GM19193 (cell line): Measurements from ENCODE around the gene FADS6.

Experiments
- POLR2A ChIP-seq: IDR thresholded peaks from 4 replicates; pipeline ENCODE4 v1.6.1; 2011; ENCODE audit not compliant: insufficient read depth, insufficient read length; ENCODE audit errors: extremely low read depth

Gene FADS6

DNA sequence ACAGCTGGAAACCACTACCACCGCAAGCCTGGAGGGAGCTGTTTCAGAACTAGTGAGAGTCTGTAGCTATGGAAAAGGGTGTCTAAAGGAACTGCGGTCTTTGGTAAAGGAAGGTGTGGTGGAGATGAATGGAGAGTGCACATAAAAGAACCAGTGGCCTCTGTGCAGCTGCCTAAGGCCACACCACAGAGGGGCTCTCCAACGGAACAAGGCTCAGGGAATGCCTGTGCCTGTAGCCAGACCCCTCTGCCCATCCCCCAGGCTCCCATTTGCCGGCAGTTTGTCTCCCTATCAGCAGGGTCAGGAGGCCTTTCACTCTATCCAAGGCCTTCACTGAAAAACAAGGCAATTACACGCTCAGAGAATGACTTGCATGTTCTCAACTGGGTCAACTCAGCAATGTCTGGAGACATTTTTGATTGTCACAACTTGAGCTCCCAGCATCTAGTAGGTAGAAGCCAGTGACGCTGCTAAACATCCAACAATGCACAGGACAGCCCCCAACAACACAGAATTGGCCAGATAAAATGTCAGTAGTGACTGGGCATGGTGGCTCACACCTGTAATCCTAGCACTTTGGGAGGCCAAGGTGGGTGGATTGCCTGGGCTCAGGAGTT, 17.3 kb downstream of the FADS6 start:
- no peak for TF ChIP-seq POLR2A

DNA sequence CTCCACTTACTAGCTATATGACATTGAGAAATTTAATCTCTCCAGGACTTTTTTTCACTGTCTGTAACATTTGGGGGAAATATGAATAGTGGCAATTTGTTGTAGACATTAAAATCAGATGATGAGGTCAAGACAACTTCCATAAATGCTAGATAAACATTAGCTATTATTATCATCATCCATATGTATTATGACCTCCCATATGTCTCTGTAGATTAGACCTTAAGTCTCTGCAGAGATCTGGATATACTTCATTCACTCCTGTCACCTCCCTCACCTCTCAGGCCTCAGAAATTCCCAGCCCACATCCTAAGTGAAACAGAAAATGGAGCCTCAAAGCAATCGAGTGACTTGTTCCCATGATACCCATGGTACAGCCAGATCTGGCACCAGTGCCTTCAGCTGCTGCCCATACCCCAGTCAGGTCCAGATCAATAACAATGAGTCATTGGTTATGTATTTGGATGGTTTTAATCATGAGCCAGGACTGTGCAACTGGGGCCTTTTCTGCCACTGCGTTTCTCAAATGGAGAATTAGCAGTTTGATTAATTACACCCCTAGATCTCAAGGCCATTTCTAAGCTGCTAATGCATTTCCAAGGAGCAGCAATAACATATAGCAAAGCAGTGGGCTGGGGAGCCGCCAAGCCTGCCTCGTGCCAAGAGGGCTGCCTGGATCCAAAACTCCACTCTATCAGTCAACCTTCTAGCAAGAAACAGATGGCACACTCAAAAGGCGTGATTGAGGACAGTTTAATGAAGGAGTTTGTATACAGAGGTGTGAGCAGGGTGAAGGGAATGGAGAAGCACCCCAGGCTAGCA, 18.1 kb downstream of the FADS6 start:
- TF ChIP-seq POLR2A, result no peak

DNA sequence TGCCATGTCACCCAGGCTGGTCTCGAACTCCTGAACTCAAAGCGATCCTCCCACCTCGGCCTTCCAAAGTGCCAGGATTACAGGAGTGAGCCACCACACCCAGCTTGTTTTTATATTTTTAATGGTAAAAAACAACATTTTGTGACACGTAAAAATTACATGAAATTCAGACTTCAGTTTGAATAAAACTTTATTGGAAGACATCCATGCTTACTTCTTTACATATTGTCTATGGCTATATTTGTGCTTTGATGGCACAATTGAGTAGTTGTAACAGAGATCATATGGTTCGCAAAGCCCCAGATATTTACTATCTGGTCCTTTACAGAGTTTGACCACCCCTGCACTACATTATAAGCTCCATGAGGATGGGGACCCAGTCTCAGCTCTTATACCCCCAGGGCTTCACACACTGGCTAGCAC, 18.8 kb downstream of the FADS6 start:
- no peak for TF ChIP-seq POLR2A

DNA sequence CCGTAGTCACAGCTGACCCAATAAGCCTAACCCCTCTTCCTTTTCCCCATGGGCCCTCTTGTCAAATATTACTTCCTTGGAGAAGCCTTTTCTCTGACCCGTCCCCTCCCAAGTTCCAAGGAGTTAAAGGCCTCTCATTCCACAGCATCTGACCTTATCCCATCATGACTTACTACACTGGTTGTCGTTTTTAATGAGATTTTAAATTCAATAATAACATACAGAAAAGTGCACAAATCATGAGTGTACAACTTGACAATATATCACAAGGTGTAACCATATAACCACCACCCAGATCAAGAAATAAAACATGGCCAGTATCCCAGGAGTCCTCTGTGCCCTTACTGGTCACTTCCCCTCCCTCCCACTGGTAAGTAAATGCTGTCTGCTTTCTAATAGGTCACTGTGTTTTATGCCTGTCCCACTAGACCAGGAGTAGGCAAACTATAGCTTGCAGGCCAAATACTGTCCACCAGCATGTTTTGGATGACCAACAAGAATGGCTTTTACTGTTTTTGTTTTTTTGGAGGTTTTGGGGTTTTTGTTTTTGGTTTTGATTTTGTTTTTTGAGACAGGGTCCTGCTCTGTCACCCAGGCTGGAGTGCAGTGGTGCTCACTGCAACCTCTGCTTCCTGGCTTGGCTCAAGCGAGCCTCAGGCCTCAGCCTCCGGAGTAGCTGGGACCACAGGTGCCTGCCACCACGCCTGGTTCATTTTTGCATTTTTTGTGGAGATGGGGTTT, 19.4 kb downstream of the FADS6 start:
- no peak for TF ChIP-seq POLR2A

DNA sequence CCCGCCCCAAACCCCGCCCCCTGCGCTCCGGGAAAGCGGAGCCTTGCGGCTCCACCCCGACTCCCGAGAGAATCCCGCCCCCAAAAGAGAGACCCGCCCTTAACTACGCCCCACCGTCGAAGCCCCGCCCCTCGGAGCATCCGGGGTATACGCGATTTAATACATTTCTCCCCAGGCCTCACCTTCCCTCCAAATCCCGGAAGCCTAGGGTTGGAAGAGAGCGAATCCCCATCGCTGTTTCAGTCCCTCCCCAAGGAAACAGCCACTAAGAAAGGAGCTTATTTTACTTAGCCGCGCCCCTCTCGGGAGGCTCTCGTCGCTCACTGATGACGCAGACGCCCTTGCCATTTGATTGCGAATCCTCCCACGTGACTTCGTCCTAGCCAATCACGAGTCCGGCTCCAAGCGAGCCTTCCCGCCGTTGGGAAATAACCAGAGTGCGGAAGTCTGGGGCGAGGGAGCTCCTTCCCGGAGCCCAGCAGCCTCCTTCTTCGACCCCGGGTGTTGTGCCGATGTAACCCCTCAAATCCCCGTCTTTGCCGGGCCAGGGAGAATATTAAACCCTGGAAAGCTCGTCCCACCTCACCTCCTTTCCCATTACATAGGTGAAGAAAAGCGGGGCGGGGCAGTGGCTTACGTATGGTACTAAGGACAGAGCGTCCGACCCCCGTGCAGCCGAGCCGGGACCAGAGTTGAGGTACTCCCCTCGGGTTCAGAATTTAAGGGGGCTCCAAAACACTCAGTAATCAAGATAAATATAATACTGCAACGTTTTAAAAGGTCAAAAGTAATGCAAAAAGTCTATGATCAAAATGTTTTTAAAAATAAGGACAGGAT, 20.2 kb downstream of the FADS6 start:
- peak; percentile 97 for TF ChIP-seq POLR2A

DNA sequence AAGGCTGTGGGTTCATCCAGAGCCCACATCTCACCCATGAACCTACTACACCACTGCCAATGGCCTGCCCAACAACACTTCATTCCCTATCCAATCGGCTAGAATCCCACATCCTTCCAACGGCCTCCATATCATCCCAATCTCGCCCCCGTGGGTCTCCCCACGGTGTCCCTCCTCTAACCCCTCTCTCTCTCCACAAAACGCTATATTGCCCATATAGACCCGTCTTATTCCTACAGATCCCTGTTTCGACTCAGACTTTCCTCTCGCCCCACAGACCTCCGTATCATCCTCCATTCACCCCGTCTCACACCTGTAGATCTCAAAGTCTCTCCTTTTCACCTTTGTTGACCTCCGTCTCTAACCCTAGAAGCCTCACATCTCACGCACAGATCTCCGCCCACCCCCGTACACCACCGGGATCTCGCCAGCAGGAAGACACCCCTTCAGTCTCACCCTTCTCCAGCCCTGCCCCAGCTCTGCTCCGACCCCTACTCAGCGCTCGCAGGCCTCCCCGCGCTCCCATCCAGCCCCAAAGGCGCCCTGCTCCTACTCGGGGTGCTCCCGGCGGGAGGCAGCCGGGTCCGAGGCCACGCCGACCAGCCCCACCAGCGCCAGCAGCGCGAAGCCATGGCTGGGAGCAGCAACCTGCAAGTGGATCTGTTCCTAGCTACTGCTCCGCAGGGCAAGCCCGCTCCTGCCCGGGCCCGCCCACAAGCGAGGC, 21.0 kb downstream of the FADS6 start, which contains the start of gene FDXR:
TSS of gene FDXR (minus strand) at position 682 of the 724 bp plus-strand sequence. CDS start at position 632, 50 bp downstream.
- TF ChIP-seq POLR2A, result peak; percentile 70

DNA sequence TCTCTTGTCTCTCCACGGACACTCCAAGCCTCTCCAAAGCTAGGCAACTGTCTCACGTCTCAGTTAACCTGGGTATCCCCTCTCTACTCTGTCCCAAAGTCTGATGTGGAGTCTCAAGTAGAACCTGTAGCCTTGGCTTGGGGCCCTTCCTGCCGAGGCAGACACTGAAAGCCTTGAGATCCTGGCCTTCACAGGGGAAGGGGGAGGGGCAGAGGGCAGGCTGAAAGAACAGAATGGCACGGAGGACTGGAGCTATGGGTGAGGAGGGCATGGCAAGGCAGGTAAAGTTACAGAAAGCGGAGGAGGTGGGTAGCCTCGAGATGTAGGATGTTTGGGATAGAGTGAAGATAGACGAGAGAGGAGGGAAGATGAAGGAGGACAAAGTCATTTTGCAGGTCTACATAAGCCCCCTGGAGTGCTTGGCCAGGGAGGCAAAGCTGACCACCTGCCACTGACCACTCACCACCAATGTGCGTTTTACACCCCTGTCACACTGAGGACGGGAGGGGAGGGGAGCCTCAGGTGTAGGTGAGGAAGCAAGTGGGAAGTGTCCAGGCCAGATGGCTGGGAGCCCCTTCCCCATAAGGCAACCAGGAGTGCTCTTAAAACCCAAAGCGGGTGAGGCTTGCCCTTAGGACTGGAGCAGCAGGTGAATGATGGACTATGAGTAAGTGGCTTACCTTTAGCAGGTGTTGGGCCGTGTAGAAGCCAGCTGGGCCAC, 21.9 kb downstream of the FADS6 start:
- no peak for TF ChIP-seq POLR2A

DNA sequence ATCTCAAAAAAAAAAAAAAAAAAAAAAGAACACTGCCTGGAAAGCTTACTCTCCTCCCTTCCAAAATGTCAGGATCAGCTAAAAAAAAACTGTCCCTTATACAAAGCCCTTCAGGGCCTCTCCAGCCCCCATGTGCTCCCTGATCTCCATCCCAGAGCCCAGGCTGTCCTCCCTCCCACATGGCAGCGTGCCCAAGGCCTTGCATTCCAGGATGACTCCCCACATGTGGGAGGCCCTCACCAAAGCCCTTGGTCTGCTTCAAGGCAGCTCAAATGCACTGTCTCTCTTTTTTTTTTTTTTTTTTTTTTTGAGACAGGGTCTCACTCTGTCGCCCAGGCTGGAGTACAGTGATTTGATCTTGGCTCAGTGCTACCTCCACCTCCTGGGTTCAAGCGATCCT, 22.9 kb downstream of the FADS6 start:
- no peak for TF ChIP-seq POLR2A

DNA sequence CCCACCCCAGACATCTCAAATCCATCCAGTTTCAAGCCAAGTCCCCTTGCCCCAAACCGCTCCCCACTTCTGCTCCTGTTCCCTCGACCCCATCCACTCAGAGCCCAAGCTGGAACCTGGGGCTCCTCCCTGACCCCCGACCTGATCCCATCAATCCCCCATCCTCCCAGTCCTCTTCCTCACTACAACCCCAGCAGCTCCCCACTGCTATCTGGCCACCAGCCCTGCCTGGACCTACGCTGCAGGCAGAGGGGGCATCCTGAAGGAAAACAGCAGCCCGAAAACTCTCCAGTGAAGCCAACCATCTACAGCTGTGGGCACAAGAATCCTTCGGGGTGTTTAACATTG, 24.6 kb downstream of the FADS6 start:
- no peak for TF ChIP-seq POLR2A

DNA sequence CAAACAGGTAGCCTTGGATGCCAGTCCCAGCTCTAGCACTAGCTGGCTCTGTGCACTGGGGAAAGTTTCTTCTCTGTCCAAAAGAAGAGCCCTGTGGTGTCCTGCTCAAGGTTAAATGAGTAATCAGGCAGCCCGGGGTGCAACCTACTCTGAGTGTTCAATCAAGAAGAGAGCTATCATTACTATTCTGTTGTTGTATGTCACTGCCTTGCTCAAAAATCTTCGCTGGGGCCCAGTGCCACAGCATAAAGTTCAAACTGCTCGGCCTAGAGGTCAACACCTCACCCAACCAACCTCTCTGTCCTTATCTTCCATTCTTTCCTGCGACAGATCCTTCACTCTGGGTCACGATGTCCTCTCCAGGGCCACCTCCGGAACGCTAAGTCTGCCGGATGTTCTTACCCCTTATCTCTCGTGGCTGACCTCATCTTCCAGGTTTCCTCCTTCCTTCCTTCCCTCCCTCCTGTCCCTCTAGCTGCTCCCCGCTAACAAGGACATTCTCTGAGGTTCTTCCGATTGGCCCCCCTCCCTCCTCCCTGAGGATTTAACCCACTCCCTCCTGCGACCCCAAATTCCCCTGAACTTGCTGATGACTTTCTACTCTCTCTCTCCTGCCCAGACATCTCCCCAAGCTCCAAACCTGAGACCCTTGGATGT, 25.1 kb downstream of the FADS6 start:
- TF ChIP-seq POLR2A, result no peak

DNA sequence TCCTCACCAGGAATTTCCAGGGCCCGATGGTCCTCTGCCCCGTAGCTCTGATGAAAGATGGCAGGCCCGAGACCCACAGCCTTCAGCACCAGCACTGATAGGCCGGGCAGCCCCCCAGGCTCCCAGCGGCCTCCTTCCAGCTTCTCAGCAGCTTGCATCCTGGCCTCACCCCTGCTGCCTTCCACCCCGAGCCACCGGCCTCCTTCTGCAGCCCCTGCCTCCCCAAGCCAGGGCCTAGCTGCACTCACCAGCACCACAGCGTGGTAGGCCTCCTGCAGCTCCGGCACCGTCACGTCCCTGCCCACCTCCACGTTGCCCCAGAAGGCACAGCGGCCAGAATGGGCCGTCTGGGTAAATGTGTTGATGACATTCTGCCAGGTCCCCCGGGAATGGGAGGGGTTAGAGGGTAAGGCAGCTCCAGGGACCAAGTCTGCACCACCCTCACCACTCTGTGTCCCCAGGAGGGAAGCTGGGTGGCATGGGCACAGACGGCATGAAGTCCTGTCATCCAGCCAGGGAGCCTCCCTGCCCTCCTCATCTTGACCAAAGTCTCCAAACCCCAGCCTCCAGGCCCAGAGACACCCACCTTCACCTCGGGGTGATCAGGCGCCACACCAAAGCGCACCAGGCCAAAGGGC, 27.1 kb downstream of the FADS6 start:
- no peak for TF ChIP-seq POLR2A

DNA sequence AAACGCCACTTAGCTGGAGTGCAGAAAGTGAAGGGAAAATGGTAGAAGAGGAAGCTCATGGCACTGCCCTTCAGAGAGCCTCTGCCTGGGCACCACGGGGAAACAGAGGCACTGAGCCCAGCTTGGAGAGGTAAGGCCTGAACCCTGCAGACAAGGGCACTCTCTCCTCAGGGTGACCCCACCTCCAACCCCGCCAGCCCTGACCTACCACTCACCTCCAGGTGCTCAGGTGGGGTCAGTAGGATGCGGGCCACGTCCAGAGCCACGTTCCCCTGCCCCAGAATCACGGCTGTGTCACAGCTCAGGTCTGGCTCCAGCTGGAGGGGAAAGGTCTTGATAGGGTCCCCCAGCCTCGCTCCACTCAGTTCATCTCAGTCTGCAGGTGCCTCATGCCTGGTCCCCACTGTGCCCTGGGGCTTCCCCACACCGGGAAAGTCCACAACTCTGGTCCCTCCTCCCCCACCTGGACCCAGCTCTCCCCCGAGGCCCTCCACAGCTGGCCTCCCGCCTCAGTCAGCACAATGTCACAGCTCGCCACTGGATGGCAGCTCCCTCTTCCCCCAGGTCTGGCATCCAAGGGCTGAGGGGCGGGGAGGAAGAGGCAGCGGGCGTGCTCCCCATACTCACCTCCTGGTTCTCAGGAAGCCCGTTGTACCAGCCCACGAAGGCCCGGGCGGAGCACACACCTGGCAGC, 27.8 kb downstream of the FADS6 start:
- no peak for TF ChIP-seq POLR2A
